Tibial nerve (tissue), 4 donors: Measurements from ENCODE around the gene OR1E1.

Experiments
- EP300 ChIP-seq, 2 donors: sonication (generic); formaldehyde crosslinking; IDR thresholded peaks; one replicate each; pipeline ENCODE4 v1.6.1; 2017; ENCODE audit warnings: antibody characterized with exemption in 2 of 2, mild to moderate bottlenecking in 1 of 2
- POLR2A ChIP-seq, 2 donors: fragments of 450-650 bp; IDR thresholded peaks; one replicate each; pipeline ENCODE4 v1.6.1; 2017; ENCODE audit warnings: antibody characterized with exemption in 2 of 2, mild to moderate bottlenecking in 2 of 2, moderate library complexity in 2 of 2
- TF ChIP-seq, protein P1 (sequence below), 5 experiments: fragments of 200-600 bp in 3 of 5; fragments of 450-650 bp in 2 of 5; sonication (generic) in 3 of 5; IDR thresholded peaks; one replicate each; pipeline ENCODE4 v1.5.1; 2016 to 2019; ENCODE audit warnings: antibody characterized with exemption in 5 of 5, mild to moderate bottlenecking in 3 of 5, moderate library complexity in 2 of 5

DNA sequence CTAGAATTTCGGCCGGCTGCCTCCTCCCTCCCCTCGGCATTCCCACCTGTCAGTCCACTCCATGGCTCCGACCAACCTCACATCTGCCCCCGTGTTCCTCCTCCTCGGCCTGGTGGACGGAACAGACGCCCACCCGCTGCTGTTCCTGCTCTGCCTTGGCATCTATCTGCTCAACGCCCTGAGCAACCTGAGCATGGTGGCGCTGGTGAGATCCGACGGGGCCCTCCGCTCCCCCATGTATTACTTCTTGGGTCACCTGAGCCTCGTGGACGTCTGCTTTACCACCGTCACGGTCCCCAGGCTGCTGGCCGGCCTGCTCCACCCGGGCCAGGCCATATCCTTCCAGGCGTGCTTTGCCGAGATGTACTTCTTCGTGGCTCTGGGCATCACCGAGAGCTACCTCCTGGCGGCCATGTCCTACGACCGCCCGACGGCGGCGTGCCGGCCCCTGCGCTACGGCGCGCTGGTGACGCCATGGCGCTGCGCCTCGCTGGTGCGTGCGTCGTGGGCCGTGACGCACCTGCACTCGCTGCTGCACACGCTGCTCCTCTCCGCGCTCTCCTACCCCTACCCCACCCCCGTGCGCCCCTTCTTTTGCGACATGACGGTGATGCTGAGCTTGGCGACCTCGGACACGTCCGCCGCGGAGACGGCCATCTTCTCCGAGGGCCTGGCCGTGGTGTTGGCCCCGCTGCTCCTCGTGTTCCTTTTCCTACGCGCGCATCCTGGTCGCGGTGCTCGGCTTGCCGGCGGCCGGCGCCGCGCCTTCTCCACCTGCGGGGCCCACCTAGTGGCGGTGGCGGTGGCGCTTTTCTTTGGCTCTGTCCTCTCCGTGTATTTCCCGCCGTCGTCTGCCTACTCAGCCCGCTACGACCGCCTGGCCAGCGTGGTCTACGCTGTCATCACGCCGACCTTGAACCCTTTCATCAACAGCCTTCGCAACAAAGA lies 12.1 kb downstream of the OR1E1 start, which contains the start of gene OR3A2:
- TF ChIP-seq, protein P1, sequence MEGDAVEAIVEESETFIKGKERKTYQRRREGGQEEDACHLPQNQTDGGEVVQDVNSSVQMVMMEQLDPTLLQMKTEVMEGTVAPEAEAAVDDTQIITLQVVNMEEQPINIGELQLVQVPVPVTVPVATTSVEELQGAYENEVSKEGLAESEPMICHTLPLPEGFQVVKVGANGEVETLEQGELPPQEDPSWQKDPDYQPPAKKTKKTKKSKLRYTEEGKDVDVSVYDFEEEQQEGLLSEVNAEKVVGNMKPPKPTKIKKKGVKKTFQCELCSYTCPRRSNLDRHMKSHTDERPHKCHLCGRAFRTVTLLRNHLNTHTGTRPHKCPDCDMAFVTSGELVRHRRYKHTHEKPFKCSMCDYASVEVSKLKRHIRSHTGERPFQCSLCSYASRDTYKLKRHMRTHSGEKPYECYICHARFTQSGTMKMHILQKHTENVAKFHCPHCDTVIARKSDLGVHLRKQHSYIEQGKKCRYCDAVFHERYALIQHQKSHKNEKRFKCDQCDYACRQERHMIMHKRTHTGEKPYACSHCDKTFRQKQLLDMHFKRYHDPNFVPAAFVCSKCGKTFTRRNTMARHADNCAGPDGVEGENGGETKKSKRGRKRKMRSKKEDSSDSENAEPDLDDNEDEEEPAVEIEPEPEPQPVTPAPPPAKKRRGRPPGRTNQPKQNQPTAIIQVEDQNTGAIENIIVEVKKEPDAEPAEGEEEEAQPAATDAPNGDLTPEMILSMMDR (IDR thresholded peaks at IDR 0.05) = no peak
- TF ChIP-seq POLR2A (IDR thresholded peaks at IDR 0.05) (no peak), EP300 (IDR thresholded peaks at IDR 0.05) (no peak)
